Measurements from ENCODE around the gene TMEM131L.
A peak's percentile ranks its signal among the peaks of the same experiment; 100 is the strongest.

Gene TMEM131L

DNA sequence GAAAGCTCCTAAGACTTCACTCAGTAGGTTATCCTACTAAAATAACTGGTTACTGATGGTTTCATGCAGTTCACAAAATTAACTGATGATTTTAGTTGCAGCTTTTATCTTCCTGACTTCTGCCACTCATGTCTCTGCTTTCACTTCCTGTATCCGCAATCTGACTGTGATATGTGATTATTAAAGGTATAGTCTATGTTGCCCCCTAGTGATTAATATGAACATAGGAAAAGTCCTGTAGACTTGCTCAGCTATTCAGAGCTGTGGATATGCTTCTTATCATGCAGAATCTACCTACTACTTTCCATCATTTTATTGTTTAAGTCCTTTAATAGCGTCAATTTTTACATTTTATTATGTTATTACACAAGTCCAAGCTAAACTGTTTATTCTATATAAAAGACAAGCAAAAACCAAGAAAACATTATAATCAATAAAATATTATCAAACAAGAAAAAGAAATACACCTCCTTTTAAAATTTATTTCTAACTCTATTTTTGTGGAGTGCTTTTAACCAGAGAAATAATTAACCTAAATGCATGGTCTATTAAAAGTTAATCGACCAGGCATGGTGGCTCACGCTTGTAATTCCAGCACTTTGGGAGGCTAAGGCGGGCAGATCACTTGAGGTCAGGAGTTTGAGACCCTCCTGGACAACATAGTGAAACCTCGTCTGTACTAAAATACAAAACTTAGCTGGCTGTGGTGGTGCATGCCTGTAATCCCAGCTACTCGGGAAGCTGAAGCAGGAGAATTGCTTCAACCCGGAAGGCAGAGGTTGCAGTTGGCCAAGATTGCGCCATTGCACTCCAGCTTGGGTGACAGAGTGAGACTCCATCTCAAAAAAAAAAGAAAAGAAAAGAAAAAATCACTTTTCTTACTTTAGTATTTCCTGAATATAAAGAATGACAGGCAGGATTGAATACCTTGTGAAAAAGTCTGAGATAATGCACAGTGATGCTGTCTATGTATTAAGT is 177.5 kb downstream of the TMEM131L start:
- DNase-seq, result peak; percentile 72
- Histone ChIP-seq H3K9me2 (replicated peaks; ENCODE audit: insufficient read depth, low read length) (no peaks in the 10 kb centered on the region), H4K20me1 (ENCODE audit: insufficient read depth, low read length) (no peaks in the 10 kb centered on the region), H3K4me1 (ENCODE audit: low read length) (0 out of 2 replicates have a peak, but pooled peaks cover 4% of the 10 kb centered on the region), H3K79me2 (ENCODE audit: low read length) (no peaks in the 10 kb centered on the region), H3K27me3 (replicated peaks; ENCODE audit: insufficient read depth, low read length) (no peaks in the 10 kb centered on the region), H3K27ac (ENCODE audit: low read length) (no peak overlapping the region), H3K9me3 (replicated peaks; ENCODE audit: insufficient read depth, low read length) (no peaks in the 10 kb centered on the region), H3K36me3 (replicated peaks; ENCODE audit: insufficient read depth, low read length) (no peaks in the 10 kb centered on the region), H3K4me3 (ENCODE audit: low read length) (no peak overlapping the region), H2AFZ (ENCODE audit: low read length) (no peak overlapping the region), H3F3A (ENCODE audit: insufficient read depth, low read length) (no peaks in the 10 kb centered on the region), H3K4me2 (ENCODE audit: low read depth, low read length) (no peak overlapping the region), H3K9ac (ENCODE audit: low read length) (no peak overlapping the region)
- TF ChIP-seq EZH2phosphoT487 (IDR thresholded peaks at IDR 0.05; ENCODE audit: low read length) (no peak), EZH2 (optimal IDR thresholded peaks at IDR 0.05; ENCODE audit: low read depth, low read length) (no peak)
- TF ChIP-seq, protein P1, sequence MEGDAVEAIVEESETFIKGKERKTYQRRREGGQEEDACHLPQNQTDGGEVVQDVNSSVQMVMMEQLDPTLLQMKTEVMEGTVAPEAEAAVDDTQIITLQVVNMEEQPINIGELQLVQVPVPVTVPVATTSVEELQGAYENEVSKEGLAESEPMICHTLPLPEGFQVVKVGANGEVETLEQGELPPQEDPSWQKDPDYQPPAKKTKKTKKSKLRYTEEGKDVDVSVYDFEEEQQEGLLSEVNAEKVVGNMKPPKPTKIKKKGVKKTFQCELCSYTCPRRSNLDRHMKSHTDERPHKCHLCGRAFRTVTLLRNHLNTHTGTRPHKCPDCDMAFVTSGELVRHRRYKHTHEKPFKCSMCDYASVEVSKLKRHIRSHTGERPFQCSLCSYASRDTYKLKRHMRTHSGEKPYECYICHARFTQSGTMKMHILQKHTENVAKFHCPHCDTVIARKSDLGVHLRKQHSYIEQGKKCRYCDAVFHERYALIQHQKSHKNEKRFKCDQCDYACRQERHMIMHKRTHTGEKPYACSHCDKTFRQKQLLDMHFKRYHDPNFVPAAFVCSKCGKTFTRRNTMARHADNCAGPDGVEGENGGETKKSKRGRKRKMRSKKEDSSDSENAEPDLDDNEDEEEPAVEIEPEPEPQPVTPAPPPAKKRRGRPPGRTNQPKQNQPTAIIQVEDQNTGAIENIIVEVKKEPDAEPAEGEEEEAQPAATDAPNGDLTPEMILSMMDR (IDR thresholded peaks at IDR 0.05; ENCODE audit: low read length), result peak; percentile 60

DNA sequence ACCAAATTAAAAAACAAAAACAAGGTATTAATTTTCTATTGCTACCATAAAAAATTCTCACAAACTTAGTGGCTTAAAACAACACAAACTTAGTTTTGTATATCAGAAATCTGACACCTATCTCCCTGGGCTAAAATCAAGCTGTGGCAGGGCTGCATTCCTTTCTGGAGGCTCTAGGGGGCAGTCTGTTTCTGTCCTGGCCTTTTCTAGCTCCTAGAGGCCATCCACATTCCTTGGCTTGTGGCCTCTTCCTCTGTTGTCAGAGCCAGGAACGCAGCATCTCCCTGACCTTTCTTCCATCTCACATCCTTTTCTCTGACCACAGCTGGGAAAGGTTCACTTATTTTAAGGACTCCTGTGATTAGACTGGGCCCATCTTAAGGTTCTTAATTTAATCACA is 179.0 kb downstream of the TMEM131L start:
- Histone ChIP-seq H3K36me3 (replicated peaks; ENCODE audit: insufficient read depth, low read length) (no peaks in the 10 kb centered on the region), H4K20me1 (ENCODE audit: insufficient read depth, low read length) (no peaks in the 10 kb centered on the region), H3K4me3 (ENCODE audit: low read length) (no peak overlapping the region), H3K27me3 (replicated peaks; ENCODE audit: insufficient read depth, low read length) (no peaks in the 10 kb centered on the region), H3K9me2 (replicated peaks; ENCODE audit: insufficient read depth, low read length) (no peaks in the 10 kb centered on the region), H3K4me1 (ENCODE audit: low read length) (0 out of 2 replicates have a peak, but pooled peaks cover 4% of the 10 kb centered on the region), H3K9ac (ENCODE audit: low read length) (no peak overlapping the region), H3F3A (ENCODE audit: insufficient read depth, low read length) (no peaks in the 10 kb centered on the region), H3K79me2 (ENCODE audit: low read length) (no peaks in the 10 kb centered on the region), H2AFZ (ENCODE audit: low read length) (no peak overlapping the region), H3K27ac (ENCODE audit: low read length) (no peak overlapping the region), H3K4me2 (ENCODE audit: low read depth, low read length) (no peak overlapping the region), H3K9me3 (replicated peaks; ENCODE audit: insufficient read depth, low read length) (no peaks in the 10 kb centered on the region)
- DNase-seq, result no peak
- TF ChIP-seq, protein P1 (IDR thresholded peaks at IDR 0.05; ENCODE audit: low read length), result peak; percentile 36
- TF ChIP-seq EZH2phosphoT487 (IDR thresholded peaks at IDR 0.05; ENCODE audit: low read length), result no peak

DNA sequence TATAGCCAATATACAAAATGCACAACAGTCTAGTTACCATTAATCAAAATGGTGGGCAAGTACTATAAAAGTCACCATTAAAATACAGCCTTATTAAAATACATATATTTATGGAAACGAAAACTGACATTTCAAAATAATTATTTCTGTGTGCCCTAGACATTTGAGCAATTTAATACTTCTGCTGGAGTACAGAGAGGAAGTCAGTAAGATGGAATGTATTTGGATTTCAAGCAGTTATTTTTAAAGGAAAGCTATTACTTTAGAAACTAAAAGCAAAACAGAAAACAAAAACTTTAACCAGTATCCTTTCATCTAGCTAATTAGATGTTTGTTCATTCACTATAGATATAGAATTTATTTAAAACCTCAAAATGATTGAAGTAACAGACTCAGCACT is 180.1 kb downstream of the TMEM131L start:
- Histone ChIP-seq H4K20me1 (ENCODE audit: insufficient read depth, low read length) (no peaks in the 10 kb centered on the region), H3K4me2 (ENCODE audit: low read depth, low read length) (no peak overlapping the region), H3K27ac (ENCODE audit: low read length) (no peak overlapping the region), H3K9ac (ENCODE audit: low read length) (no peak overlapping the region), H2AFZ (ENCODE audit: low read length) (no peak overlapping the region), H3K79me2 (ENCODE audit: low read length) (no peaks in the 10 kb centered on the region), H3K4me3 (ENCODE audit: low read length) (no peak overlapping the region), H3K9me3 (replicated peaks; ENCODE audit: insufficient read depth, low read length) (no peaks in the 10 kb centered on the region), H3F3A (ENCODE audit: insufficient read depth, low read length) (no peaks in the 10 kb centered on the region), H3K27me3 (replicated peaks; ENCODE audit: insufficient read depth, low read length) (no peaks in the 10 kb centered on the region), H3K4me1 (ENCODE audit: low read length) (0 out of 2 replicates have a peak, but pooled peaks cover 4% of the 10 kb centered on the region), H3K9me2 (replicated peaks; ENCODE audit: insufficient read depth, low read length) (no peaks in the 10 kb centered on the region), H3K36me3 (replicated peaks; ENCODE audit: insufficient read depth, low read length) (no peaks in the 10 kb centered on the region)
- DNase-seq, result no peak
- TF ChIP-seq, protein P1 (IDR thresholded peaks at IDR 0.05; ENCODE audit: low read length), result no peak
- TF ChIP-seq EZH2 (optimal IDR thresholded peaks at IDR 0.05; ENCODE audit: low read depth, low read length) (no peak), EZH2phosphoT487 (IDR thresholded peaks at IDR 0.05; ENCODE audit: low read length) (no peak)
